A549 (cell line): ENCODE measurements around the gene PROCA1. TPM values are rescaled to one million over a fixed set of nuclear protein-coding genes. Genes with fewer than 3 reads are reported as not detected.

ENCODE experiments used
- ATAC-seq, 2 experiments: fragments of 200-7000 bp in 1 of 2; fragments of >200 bp in 1 of 2; cut with Nextera tagmentation in 1 of 2; cut with Tn5 transposase in 1 of 2; 3 replicates each; pipeline versions ENCODE4 v1.8.0 to v1.9.1; 2018 to 2020; ENCODE audit warnings: mild to moderate bottlenecking in 1 of 2, moderate library complexity in 1 of 2
- CTCF ChIA-PET: fragments of 300-600 bp; sonication (Branson Sonifier 250); formaldehyde crosslinking; extraction: SDS; loops from one replicate; lab custom pipeline; 2021; ENCODE audit warnings: antibody characterized with exemption, inconsistent platforms; lab: Yijun Ruan, JAX
- POLR2A ChIA-PET: fragments of 350-600 bp; formaldehyde crosslinking; extraction: SDS; loops from one replicate; lab custom pipeline; 2021; ENCODE audit warnings: antibody characterized with exemption, inconsistent platforms; lab: Yijun Ruan, JAX
- DNase-seq, 2 experiments: peaks; one replicate each; pipeline versions ENCODE4 v3.0.0 to v3.0.0-alpha.2; 2011 to 2016; ENCODE audit warnings: low read depth in 1 of 2, low spot score in 1 of 2
- FAIRE-seq: peaks from 2 replicates; lab custom pipeline; 2011; peaks lifted over from hg19 to GRCh38; lab: Jason Lieb, UNC
- H3K27ac ChIP-seq, 2 experiments: fragments of >200 bp; sonication (Bioruptor Twin); formaldehyde crosslinking; 3 replicates each; pipeline ENCODE4 v1.5.1; 2016 to 2017
- H3K4me1 ChIP-seq: fragments of >200 bp; sonication (Bioruptor Twin); formaldehyde crosslinking; 3 replicates; pipeline ENCODE4 v1.6.1; 2016
- H3K4me2 ChIP-seq: fragments of >200 bp; sonication (Bioruptor Twin); formaldehyde crosslinking; 3 replicates; pipeline ENCODE4 v1.6.1; 2016
- H3K4me3 ChIP-seq: fragments of >200 bp; sonication (Bioruptor Twin); formaldehyde crosslinking; 3 replicates; pipeline ENCODE4 v1.5.1; 2016
- H3K9me3 ChIP-seq: fragments of >200 bp; sonication (Bioruptor Twin); formaldehyde crosslinking; 3 replicates; pipeline ENCODE4 v1.6.1; 2016
- ATOH8 ChIP-seq: fragments of 250-450 bp; sonication (Bioruptor Pico); IDR thresholded peaks from 2 replicates; pipeline ENCODE4 v1.5.0; 2020; ENCODE audit warnings: low read depth, mild to moderate bottlenecking, moderate library complexity
- CBX8 ChIP-seq: fragments of 200-600 bp; sonication (generic); IDR thresholded peaks from 2 replicates; pipeline ENCODE4 v1.6.1; 2016
- CEBPB ChIP-seq, 2 experiments: fragments of >200 bp in 1 of 2; sonication (Bioruptor Twin) in 1 of 2; formaldehyde crosslinking in 1 of 2; IDR thresholded peaks; 2 replicates each; pipeline ENCODE4 v1.6.1; 2012 to 2016
- E2F6 ChIP-seq: IDR thresholded peaks from 2 replicates; pipeline ENCODE4 v1.6.1; 2012; ENCODE audit warnings: low read depth, borderline replicate concordance
- EHF ChIP-seq: fragments of 250-450 bp; sonication (Bioruptor Pico); IDR thresholded peaks from 2 replicates; pipeline ENCODE4 v1.5.0; 2020; ENCODE audit warnings: mild to moderate bottlenecking
- ELK1 ChIP-seq: fragments of 150-350 bp; IDR thresholded peaks from 2 replicates; pipeline ENCODE4 v1.6.1; 2014; ENCODE audit warnings: low read depth, mild to moderate bottlenecking, low read length
- EP300 ChIP-seq, 2 experiments: fragments of >200 bp; sonication (Bioruptor Twin); formaldehyde crosslinking; IDR thresholded peaks; 2 replicates in 1 of 2; 3 replicates in 1 of 2; pipeline ENCODE4 v1.6.1; 2016 to 2017
- ESRRA ChIP-seq: fragments of 150-350 bp; IDR thresholded peaks from 2 replicates; pipeline ENCODE4 v1.6.1; 2014; ENCODE audit warnings: mild to moderate bottlenecking, low read length, borderline replicate concordance
- FOSL2 ChIP-seq, 2 experiments: fragments of 450-650 bp in 1 of 2; fragments of >200 bp in 1 of 2; sonication (Bioruptor Twin) in 1 of 2; formaldehyde crosslinking; IDR thresholded peaks; 2 replicates each; pipeline versions ENCODE4 v1.5.0 to v1.6.1; 2016 to 2020; ENCODE audit warnings: mild to moderate bottlenecking in 1 of 2, moderate library complexity in 1 of 2
- HDAC2 ChIP-seq: fragments of 200-600 bp; sonication (generic); IDR thresholded peaks from 2 replicates; pipeline ENCODE4 v1.6.1; 2016
- HES2 ChIP-seq: fragments of >200 bp; sonication (Bioruptor Twin); formaldehyde crosslinking; IDR thresholded peaks from 2 replicates; pipeline ENCODE4 v1.6.1; 2016
- HEYL ChIP-seq: fragments of 250-450 bp; sonication (Bioruptor Pico); IDR thresholded peaks from 2 replicates; pipeline ENCODE4 v1.8.0; 2021; ENCODE audit warnings: mild to moderate bottlenecking, moderate library complexity
- HOXB13 ChIP-seq: fragments of 250-450 bp; sonication (Bioruptor Pico); IDR thresholded peaks from 2 replicates; pipeline ENCODE4 v1.5.0; 2020; ENCODE audit warnings: low read depth, mild to moderate bottlenecking, moderate library complexity
- JUNB ChIP-seq: fragments of >200 bp; sonication (Bioruptor Twin); formaldehyde crosslinking; IDR thresholded peaks from 2 replicates; pipeline ENCODE4 v1.6.1; 2016
- KDM1A ChIP-seq: fragments of 200-600 bp; sonication (generic); IDR thresholded peaks from 2 replicates; pipeline ENCODE4 v1.6.1; 2016; ENCODE audit warnings: low read depth, mild to moderate bottlenecking
- NFE2L2 ChIP-seq: fragments of 150-350 bp; conservative IDR thresholded peaks from 2 replicates; pipeline ENCODE4 v1.6.1; 2014; ENCODE audit warnings: low read length
- NPAS2 ChIP-seq: fragments of 250-450 bp; sonication (Bioruptor Pico); IDR thresholded peaks from 2 replicates; pipeline ENCODE4 v1.8.0; 2022; ENCODE audit warnings: mild to moderate bottlenecking, moderate library complexity, borderline replicate concordance
- NR3C1 ChIP-seq: fragments of >200 bp; sonication (Bioruptor Twin); formaldehyde crosslinking; IDR thresholded peaks from 3 replicates; pipeline ENCODE4 v1.6.1; 2017
- PHF8 ChIP-seq: fragments of 200-600 bp; sonication (generic); IDR thresholded peaks from 2 replicates; pipeline ENCODE4 v1.6.1; 2016; ENCODE audit warnings: low read depth, mild to moderate bottlenecking, antibody characterized with exemption, moderate library complexity, borderline replicate concordance
- POLR2A ChIP-seq: IDR thresholded peaks from 2 replicates; pipeline ENCODE4 v1.6.1; 2012; ENCODE audit warnings: mild to moderate bottlenecking, low read length
- RARB ChIP-seq: fragments of 250-450 bp; sonication (Bioruptor Pico); IDR thresholded peaks from 2 replicates; pipeline ENCODE4 v1.8.0; 2021; ENCODE audit warnings: mild to moderate bottlenecking, moderate library complexity
- RCOR1 ChIP-seq: fragments of 150-350 bp; IDR thresholded peaks from 2 replicates; pipeline ENCODE4 v1.6.1; 2014; ENCODE audit warnings: antibody characterized with exemption, low read length, low read depth
- SMC3 ChIP-seq: fragments of >200 bp; sonication (Bioruptor Twin); formaldehyde crosslinking; IDR thresholded peaks from 3 replicates; pipeline ENCODE4 v1.6.1; 2018; ENCODE audit warnings: inconsistent platforms
- TP53 ChIP-seq: fragments of 250-450 bp; sonication (Bioruptor Pico); IDR thresholded peaks from 2 replicates; pipeline ENCODE4 v1.5.0; 2021; ENCODE audit warnings: mild to moderate bottlenecking, moderate library complexity
- ZFP36 ChIP-seq: fragments of 450-650 bp; IDR thresholded peaks from 2 replicates; pipeline ENCODE4 v1.6.1; 2014; ENCODE audit warnings: borderline replicate concordance; ENCODE audit not compliant: partially characterized antibody
- WGBS: methylation state at CpG from one replicate; pipeline ENCODE4 v1.1.6; 2017; ENCODE audit errors: missing lambda C conversion rate; 5-methylcytosine and 5-hydroxymethylcytosine counted together
- polyA plus RNA-seq, 4 experiments: library from polyadenylated mRNA; depleted of rRNA in 3 of 4; stranded (reverse); fragments of >200 nt; fragmentation: RNase III in 1 of 4; extraction: RNeasy Plus Mini Kit Qiagen cat#74134 plus additional on column Dnase treatment in 1 of 4; gene quantifications; 2 replicates in 3 of 4; 3 replicates in 1 of 4; pipeline ENCODE4 v1.2.3, GENCODE V29; 2011 to 2017
- TF ChIP-seq, protein P1 (sequence below): fragments of >200 bp; sonication (Bioruptor Twin); formaldehyde crosslinking; IDR thresholded peaks from 3 replicates; pipeline ENCODE4 v1.5.1; 2016

Gene PROCA1
- polyA plus RNA-seq, 2 of the 4 experiments (the other 2 are of a cell fraction) = 4.0 to 4.9 TPM

DNA sequence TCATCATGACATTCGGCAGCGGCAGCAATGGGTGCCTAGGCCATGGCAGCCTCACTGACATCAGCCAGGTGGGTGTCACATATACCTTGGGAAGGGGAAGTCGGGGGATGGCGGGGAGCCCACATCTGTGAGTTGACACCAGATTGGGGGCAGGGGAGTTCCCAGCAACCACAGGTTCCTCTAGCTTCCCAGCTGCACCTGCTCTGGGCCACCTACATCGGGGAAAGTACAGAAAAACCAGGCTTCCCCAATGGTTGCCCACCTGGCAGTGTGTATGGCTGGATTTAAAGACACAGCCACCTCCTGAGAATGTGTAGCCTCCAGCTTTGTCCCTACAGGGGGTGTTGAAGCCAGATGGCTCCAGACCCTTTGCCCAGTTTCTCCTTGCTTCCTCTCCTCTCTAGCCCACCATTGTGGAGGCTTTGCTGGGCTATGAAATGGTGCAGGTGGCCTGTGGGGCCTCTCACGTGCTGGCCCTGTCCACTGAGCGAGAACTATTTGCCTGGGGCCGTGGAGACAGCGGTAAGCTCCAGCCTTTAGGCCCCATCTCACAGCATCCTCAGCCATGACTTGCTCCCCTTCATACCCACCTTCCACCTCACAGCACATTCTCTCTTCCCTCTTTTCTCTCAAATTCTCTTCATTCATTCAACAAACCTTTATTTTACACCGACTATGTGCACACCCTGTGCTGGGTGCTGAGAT is 27.1 kb upstream of the PROCA1 start:
- FAIRE-seq = no peak
- Histone ChIP-seq H3K4me3 (no peak overlapping the region), H3K4me2 (no peak overlapping the region), H3K4me1 (peaks cover 22% of the 10 kb centered on the region), H3K9me3 (peaks cover 9% of the 10 kb centered on the region), H3K27ac (no peak overlapping the region)
- DNase-seq = no peak
- ChIA-PET CTCF (interaction anchor here (1.1 to 22.6 kb wide), 4 partner anchors 11 to 25 kb away, joined by 4 to 977 read pairs (median 7); partner anchors contain the start of genes NEK8, RPL23A and TLCD1), POLR2A (interaction anchor here (0.5 kb wide), 1 partner anchor 66 kb away, joined by 4 read pairs; no protein-coding TSS in a partner anchor)
- TF ChIP-seq POLR2A (no peak), ESRRA (no peak), CBX8 (no peak), HDAC2 (no peak), E2F6 (no peak), EP300 (IDR thresholded peaks at IDR 0.05) (no peak), HES2 (no peak), TP53 (no peak), NR3C1 (no peak), NFE2L2 (no peak), RCOR1 (no peak), ATOH8 (CRISPR knock-in tag) (no peak), HOXB13 (CRISPR knock-in tag) (no peak), FOSL2 (IDR thresholded peaks at IDR 0.05) (no peak), FOSL2 (CRISPR knock-in tag; IDR thresholded peaks at IDR 0.05) (no peak), SMC3 (no peak), ELK1 (no peak), ZFP36 (no peak), RARB (CRISPR knock-in tag) (no peak)
- TF ChIP-seq, protein P1, sequence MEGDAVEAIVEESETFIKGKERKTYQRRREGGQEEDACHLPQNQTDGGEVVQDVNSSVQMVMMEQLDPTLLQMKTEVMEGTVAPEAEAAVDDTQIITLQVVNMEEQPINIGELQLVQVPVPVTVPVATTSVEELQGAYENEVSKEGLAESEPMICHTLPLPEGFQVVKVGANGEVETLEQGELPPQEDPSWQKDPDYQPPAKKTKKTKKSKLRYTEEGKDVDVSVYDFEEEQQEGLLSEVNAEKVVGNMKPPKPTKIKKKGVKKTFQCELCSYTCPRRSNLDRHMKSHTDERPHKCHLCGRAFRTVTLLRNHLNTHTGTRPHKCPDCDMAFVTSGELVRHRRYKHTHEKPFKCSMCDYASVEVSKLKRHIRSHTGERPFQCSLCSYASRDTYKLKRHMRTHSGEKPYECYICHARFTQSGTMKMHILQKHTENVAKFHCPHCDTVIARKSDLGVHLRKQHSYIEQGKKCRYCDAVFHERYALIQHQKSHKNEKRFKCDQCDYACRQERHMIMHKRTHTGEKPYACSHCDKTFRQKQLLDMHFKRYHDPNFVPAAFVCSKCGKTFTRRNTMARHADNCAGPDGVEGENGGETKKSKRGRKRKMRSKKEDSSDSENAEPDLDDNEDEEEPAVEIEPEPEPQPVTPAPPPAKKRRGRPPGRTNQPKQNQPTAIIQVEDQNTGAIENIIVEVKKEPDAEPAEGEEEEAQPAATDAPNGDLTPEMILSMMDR = no peak
- WGBS = 87% methylated on average over 10 of the region's 10 CpGs
- no peak for ATAC-seq

DNA sequence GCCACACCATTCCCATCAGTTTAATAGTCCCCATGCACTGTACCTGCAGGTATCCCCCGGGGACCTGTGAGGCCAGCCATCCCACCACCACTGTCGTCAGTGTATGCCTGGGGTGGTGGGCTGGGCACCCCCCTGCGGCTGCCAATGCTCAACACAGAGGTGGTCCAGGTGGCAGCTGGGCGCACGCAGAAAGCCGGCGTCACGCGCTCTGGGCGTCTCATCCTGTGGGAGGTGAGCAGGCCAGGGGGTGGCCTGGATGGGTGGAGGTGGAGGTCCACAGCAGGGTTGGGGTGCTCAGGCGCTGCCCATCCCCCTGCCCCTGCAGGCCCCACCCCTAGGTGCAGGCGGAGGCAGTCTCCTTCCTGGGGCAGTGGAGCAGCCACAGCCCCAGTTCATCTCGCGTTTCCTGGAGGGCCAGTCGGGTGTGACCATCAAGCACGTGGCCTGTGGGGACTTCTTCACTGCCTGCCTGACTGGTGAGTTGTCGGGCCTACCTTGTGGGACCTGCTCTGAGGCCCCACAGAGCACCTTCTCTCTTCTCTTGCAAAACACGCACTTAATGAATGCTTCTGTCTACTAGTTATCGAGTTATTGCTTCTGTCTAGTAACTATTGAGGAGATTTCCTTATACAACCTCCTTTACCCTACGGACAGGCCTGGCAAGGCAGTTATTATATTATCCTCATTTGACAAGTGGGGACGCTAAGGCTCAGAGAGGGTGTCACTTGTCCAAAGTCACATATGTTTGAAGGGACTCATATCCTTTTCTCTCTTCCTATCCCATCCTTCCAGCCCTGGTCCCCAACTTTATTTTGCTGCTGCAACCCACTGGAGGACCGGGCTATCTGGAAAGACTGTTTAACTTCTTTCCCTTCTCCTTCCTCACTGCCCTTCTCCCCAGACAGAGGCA is 26.3 kb upstream of the PROCA1 start:
- 89% methylated on average over 16 of the region's 22 CpGs for WGBS
- peaks cover 22% of the 10 kb centered on the region for H3K4me1 ChIP-seq
- no peak overlapping the region for H3K4me3 ChIP-seq
- TF ChIP-seq CEBPB (IDR thresholded peaks at IDR 0.05) (no peak), TP53 (no peak), ESRRA (no peak), E2F6 (no peak), PHF8 (no peak), JUNB (no peak), NPAS2 (CRISPR knock-in tag) (no peak), NFE2L2 (no peak), HES2 (no peak), ELK1 (no peak), EHF (CRISPR knock-in tag) (no peak), KDM1A (no peak), HEYL (CRISPR knock-in tag) (no peak)
- TF ChIP-seq, all 56 proteins: peak for 0
- ChIA-PET CTCF (interaction anchor here (1.1 to 22.6 kb wide), 3 partner anchors 11 to 26 kb away, joined by 6 to 977 read pairs (median 8); partner anchors contain the start of genes NEK8, RPL23A and TLCD1), POLR2A (interaction anchor here (0.7 kb wide), 1 partner anchor 9 kb away, joined by 3 read pairs; the partner anchor contains the start of gene NEK8)
- Histone ChIP-seq H3K27ac (no peak overlapping the region), H3K9me3 (peaks cover 9% of the 10 kb centered on the region), H3K4me2 (no peak overlapping the region)
- no peak for DNase-seq
- FAIRE-seq = no peak
- no peak for ATAC-seq
